Hepatocyte (in vitro differentiated cells): ENCODE measurements around the gene THAP8. TPM values are rescaled to one million over a fixed set of nuclear protein-coding genes. Genes with fewer than 3 reads are reported as not detected.

Experiments
- DNase-seq: peaks from one replicate; pipeline ENCODE4 v3.0.0-alpha.2; 2016; ENCODE audit warnings: low spot score
- H2AFZ ChIP-seq: fragments of 200-600 bp; sonication (generic); 2 replicates; pipeline ENCODE4 v1.6.0; 2016; ENCODE audit warnings: antibody characterized with exemption, mild to moderate bottlenecking
- H3K27ac ChIP-seq: fragments of 200-600 bp; sonication (generic); 2 replicates; pipeline ENCODE4 v1.5.1; 2016; ENCODE audit warnings: mild to moderate bottlenecking
- H3K27me3 ChIP-seq: fragments of 200-600 bp; sonication (generic); 2 replicates; pipeline ENCODE4 v1.6.1; 2016
- H3K36me3 ChIP-seq: fragments of 200-600 bp; sonication (generic); replicated peaks from 2 replicates; pipeline ENCODE4 v1.5.1; 2016; ENCODE audit warnings: low read depth; ENCODE audit not compliant: insufficient read depth
- H3K4me1 ChIP-seq: fragments of 200-600 bp; sonication (generic); 2 replicates; pipeline ENCODE4 v1.5.1; 2016; ENCODE audit warnings: mild to moderate bottlenecking, moderate library complexity; ENCODE audit not compliant: insufficient read depth
- H3K4me2 ChIP-seq: fragments of 200-600 bp; sonication (generic); 2 replicates; pipeline ENCODE4 v1.6.0; 2016
- H3K4me3 ChIP-seq: fragments of 200-600 bp; sonication (generic); 2 replicates; pipeline ENCODE4 v1.5.1; 2016; ENCODE audit warnings: mild to moderate bottlenecking
- H3K79me2 ChIP-seq: fragments of 200-600 bp; sonication (generic); 2 replicates; pipeline ENCODE4 v1.6.0; 2017; ENCODE audit warnings: mild to moderate bottlenecking
- H3K9me2 ChIP-seq: fragments of 200-600 bp; sonication (generic); replicated peaks from 2 replicates; pipeline ENCODE4 v1.6.0; 2017; ENCODE audit warnings: mild to moderate bottlenecking; ENCODE audit not compliant: insufficient read depth
- H3K9me3 ChIP-seq: fragments of 200-600 bp; sonication (generic); 2 replicates; pipeline ENCODE4 v1.5.1; 2016; ENCODE audit warnings: low read depth, mild to moderate bottlenecking
- H4K20me1 ChIP-seq: fragments of 200-600 bp; sonication (generic); 2 replicates; pipeline ENCODE4 v1.6.0; 2016; ENCODE audit warnings: mild to moderate bottlenecking; ENCODE audit not compliant: insufficient read depth, poor library complexity, severe bottlenecking
- EZH2 ChIP-seq: fragments of 200-600 bp; sonication (generic); IDR thresholded peaks from 2 replicates; pipeline ENCODE4 v1.6.1; 2016; ENCODE audit warnings: antibody characterized with exemption, mild to moderate bottlenecking, borderline replicate concordance
- EZH2phosphoT487 ChIP-seq: fragments of 200-600 bp; sonication (generic); IDR thresholded peaks from one replicate; pipeline ENCODE4 v1.6.1; 2018; ENCODE audit warnings: antibody characterized with exemption, mild to moderate bottlenecking, low read depth, moderate library complexity; ENCODE audit not compliant: unreplicated experiment, severe bottlenecking
- WGBS: methylation state at CpG from one replicate; pipeline ENCODE4 v1.1.6; 2016; ENCODE audit warnings: low lambda C conversion rate; ENCODE audit errors: missing lambda C conversion rate; 5-methylcytosine and 5-hydroxymethylcytosine counted together
- polyA plus RNA-seq: library from polyadenylated mRNA; unstranded; fragments of >200 nt; fragmentation: Nextera tagmentation; extraction: Ambion mirVana; gene quantifications from 2 replicates; pipeline ENCODE4 v1.2.1, GENCODE V29; 2016
- total RNA-seq: library from RNA; depleted of rRNA; stranded (reverse); fragments of >200 nt; gene quantifications from 2 replicates; pipeline ENCODE4 v1.2.3, GENCODE V29; 2014
- TF ChIP-seq, protein P1 (sequence below): fragments of 200-600 bp; sonication (generic); IDR thresholded peaks from 2 replicates; pipeline ENCODE4 v1.5.1; 2016; ENCODE audit warnings: antibody characterized with exemption, mild to moderate bottlenecking; ENCODE audit not compliant: poor library complexity

The THAP8 gene
- total and polyA plus RNA-seq, 2 experiments from 2014 or later, result 4.5 to 23.1 TPM

GRCh38 chr19:36025541-36025940, 28.5 kb downstream of the THAP8 start:
- no peak overlapping the region for H2AFZ ChIP-seq
- no peaks in the 10 kb centered on the region for H3K36me3 ChIP-seq
- no peaks in the 10 kb centered on the region for H3K4me1 ChIP-seq
- 56% methylated on average over 1 of the region's 1 CpG for WGBS
- no peak for DNase-seq
- H3K4me3 ChIP-seq, result no peak overlapping the region
- no peaks in the 10 kb centered on the region for H3K79me2 ChIP-seq
- H3K9me2 ChIP-seq, result no peaks in the 10 kb centered on the region
- H3K9me3 ChIP-seq, result no peaks in the 10 kb centered on the region
- H3K4me2 ChIP-seq, result no peak overlapping the region
- no peaks in the 10 kb centered on the region for H3K27me3 ChIP-seq
- no peak for TF ChIP-seq EZH2
- TF ChIP-seq EZH2phosphoT487, result no peak
- TF ChIP-seq, protein P1, sequence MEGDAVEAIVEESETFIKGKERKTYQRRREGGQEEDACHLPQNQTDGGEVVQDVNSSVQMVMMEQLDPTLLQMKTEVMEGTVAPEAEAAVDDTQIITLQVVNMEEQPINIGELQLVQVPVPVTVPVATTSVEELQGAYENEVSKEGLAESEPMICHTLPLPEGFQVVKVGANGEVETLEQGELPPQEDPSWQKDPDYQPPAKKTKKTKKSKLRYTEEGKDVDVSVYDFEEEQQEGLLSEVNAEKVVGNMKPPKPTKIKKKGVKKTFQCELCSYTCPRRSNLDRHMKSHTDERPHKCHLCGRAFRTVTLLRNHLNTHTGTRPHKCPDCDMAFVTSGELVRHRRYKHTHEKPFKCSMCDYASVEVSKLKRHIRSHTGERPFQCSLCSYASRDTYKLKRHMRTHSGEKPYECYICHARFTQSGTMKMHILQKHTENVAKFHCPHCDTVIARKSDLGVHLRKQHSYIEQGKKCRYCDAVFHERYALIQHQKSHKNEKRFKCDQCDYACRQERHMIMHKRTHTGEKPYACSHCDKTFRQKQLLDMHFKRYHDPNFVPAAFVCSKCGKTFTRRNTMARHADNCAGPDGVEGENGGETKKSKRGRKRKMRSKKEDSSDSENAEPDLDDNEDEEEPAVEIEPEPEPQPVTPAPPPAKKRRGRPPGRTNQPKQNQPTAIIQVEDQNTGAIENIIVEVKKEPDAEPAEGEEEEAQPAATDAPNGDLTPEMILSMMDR, result no peak
- H3K27ac ChIP-seq, result no peak overlapping the region
- no peaks in the 10 kb centered on the region for H4K20me1 ChIP-seq

GRCh38 chr19:36023432-36023831, 30.7 kb downstream of the THAP8 start:
- DNase-seq, result no peak
- no peaks in the 10 kb centered on the region for H3K4me1 ChIP-seq
- H4K20me1 ChIP-seq, result no peaks in the 10 kb centered on the region
- H3K27ac ChIP-seq, result no peak overlapping the region
- H3K4me3 ChIP-seq, result no peak overlapping the region
- H3K9me3 ChIP-seq, result no peaks in the 10 kb centered on the region
- H3K36me3 ChIP-seq, result no peaks in the 10 kb centered on the region
- H3K27me3 ChIP-seq, result no peaks in the 10 kb centered on the region
- 97% methylated on average over 5 of the region's 5 CpGs for WGBS
- H3K9me2 ChIP-seq, result no peaks in the 10 kb centered on the region
- H3K4me2 ChIP-seq, result no peak overlapping the region
- no peak for TF ChIP-seq EZH2phosphoT487
- TF ChIP-seq, protein P1, result no peak
- no peak for TF ChIP-seq EZH2
- no peaks in the 10 kb centered on the region for H3K79me2 ChIP-seq
- H2AFZ ChIP-seq, result no peak overlapping the region

DNA sequence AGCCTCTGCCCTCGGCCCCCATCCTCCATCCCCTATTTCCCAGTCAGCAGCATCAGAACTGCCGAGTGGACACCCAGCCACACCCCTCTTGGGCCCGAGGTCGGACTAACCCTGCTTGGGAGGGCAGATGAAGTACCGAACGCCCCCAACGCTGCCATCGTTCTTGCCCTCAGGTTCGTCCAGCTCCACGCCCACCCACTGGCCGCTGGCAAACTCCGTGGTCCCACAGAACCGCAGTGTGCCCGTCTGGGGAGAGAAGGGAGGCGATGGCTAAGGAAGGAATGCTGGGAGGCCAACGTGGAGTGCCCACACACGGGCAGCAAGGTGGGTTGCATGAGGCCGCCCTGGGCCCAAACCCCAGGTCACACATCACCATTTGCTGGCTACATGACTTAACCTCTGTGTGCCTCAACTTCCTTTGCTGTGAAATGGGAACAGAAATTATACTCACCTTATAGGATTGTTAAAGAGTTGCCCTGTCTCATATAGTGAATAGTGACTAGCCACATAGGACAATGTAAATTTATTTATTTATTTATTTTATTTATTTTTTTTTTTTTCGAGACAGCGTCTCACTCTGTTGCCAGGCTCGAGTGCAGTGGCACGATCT, 34.9 kb downstream of the THAP8 start:
- 98% methylated on average over 21 of the region's 22 CpGs for WGBS
- Histone ChIP-seq H3K4me2 (no peak overlapping the region), H3K9me3 (no peaks in the 10 kb centered on the region), H3K4me1 (no peaks in the 10 kb centered on the region), H3K27me3 (no peaks in the 10 kb centered on the region), H3K4me3 (no peak overlapping the region), H3K36me3 (no peaks in the 10 kb centered on the region), H3K27ac (no peak overlapping the region), H4K20me1 (no peaks in the 10 kb centered on the region), H2AFZ (no peak overlapping the region), H3K79me2 (no peaks in the 10 kb centered on the region), H3K9me2 (no peaks in the 10 kb centered on the region)
- no peak for DNase-seq
- TF ChIP-seq EZH2phosphoT487, result no peak
- TF ChIP-seq EZH2, result no peak
- TF ChIP-seq, protein P1, result no peak
